ENCODE measurements around the gene SIGLEC1.

DNA sequence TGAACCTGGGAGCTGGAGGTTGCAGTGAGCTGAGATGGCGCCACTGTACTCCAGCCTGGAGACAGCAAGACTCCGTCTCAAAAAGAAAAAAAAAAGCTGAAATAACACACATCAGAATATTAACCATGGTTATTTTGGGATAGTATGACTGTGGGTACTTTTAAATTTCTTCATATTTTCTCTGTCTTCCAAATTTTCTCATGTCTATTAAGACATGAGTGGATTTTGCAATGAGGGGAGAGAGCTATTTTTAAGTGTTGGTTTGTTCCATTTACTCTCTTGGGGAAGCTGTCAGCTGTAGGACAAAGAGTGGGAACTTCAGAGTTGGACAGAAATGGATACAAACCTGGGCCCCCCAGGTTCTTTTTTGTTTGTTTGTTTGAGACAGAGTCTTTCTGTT, 44.9 kb upstream of the SIGLEC1 start:
- TF ChIP-seq, protein P1, sequence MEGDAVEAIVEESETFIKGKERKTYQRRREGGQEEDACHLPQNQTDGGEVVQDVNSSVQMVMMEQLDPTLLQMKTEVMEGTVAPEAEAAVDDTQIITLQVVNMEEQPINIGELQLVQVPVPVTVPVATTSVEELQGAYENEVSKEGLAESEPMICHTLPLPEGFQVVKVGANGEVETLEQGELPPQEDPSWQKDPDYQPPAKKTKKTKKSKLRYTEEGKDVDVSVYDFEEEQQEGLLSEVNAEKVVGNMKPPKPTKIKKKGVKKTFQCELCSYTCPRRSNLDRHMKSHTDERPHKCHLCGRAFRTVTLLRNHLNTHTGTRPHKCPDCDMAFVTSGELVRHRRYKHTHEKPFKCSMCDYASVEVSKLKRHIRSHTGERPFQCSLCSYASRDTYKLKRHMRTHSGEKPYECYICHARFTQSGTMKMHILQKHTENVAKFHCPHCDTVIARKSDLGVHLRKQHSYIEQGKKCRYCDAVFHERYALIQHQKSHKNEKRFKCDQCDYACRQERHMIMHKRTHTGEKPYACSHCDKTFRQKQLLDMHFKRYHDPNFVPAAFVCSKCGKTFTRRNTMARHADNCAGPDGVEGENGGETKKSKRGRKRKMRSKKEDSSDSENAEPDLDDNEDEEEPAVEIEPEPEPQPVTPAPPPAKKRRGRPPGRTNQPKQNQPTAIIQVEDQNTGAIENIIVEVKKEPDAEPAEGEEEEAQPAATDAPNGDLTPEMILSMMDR (conservative IDR thresholded peaks at IDR 0.05; ENCODE audit: low read depth, low read length) = no peak
- TF ChIP-seq EZH2 (IDR thresholded peaks at IDR 0.05; ENCODE audit: borderline replicate concordance, low read depth, low read length, poor library complexity, severe bottlenecking) = no peak
